GM19043 (cell line): ENCODE data around the gene ELF4.
A peak's percentile ranks its signal among the peaks of the same experiment; 100 is the strongest.

ENCODE experiments used
- ATAC-seq: cut with Tn5 transposase; IDR thresholded peaks from one replicate; pipeline ENCODE4 v1.9.1; 2021; ENCODE audit warnings: low read depth; ENCODE audit not compliant: unreplicated experiment

The ELF4 gene

GRCh38 chrX:130110379-130111219 is at the start of gene ELF4:
Gene ELF4 (minus strand): TSS chrX:130110497. CDS start chrX:130081330, 29,167 bp downstream.
- ATAC-seq: no peak

GRCh38 chrX:130159776-130160175 is 49.5 kb upstream of the ELF4 start:
- ATAC-seq: no peak

- no peak for ATAC-seq
Observed at GRCh38 chrX:130158311-130158710, 48.0 kb upstream of the ELF4 start.

DNA sequence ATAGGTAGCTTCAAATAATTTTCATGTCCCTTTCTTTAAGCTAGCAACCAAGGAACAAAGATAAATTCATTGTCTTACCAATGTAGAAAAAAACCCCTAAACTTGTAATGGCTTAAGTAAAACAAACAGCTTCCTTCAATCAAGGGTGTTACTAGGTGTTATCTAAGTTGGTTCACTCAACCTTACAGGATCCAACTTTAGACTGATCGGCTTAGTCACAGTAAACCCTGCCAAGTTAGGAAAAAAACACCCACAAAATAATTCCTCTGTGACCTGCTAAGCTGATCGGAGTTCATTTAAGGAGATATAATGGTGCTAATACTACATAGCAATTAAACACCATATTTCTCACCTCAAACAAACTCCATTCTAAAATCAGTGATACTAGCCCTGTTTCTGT is 45.3 kb upstream of the ELF4 start:
- no peak for ATAC-seq

- no peak for ATAC-seq
Observed at GRCh38 chrX:130147631-130148030, 37.3 kb upstream of the ELF4 start.

DNA sequence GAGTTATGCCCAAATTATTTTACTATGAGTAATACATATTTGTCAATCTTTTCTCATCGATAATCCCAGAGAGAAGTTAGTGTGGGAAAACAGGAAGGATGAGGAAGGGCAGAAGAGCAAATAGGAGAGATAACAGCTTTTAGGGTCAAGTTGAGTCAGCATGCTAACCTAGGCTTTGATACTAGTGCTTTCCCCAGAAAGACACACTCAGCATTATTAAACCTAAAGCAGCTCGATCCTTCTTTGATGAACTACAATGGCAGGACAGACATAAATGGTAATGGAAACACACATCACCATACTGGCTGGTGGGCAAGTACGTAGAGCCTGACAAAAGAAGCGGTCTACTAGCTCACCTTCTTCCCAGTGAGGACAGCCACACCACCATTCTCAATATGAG is 34.8 kb upstream of the ELF4 start:
- no peak for ATAC-seq

DNA sequence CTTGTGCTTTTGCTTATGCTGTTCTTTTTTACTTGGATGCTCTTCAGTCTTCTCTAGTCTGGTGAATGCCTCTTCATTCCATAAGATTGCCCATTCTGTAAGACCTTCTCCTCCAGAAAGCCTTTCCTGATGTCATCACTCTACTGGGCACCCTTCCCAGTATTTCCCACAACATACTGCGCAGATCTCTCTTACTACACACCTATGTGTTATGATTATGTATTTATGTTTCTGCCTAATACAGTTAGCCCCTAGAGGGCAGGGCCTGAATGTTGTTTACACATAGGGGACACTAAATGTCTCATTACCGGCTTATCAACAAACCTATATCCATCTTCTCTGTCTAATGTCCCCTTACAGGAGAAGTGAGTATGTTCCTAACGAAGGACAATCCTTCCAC is 34.2 kb upstream of the ELF4 start:
- no peak for ATAC-seq

GRCh38 chrX:130139474-130140201 is 29.3 kb upstream of the ELF4 start:
- ATAC-seq: no peak

DNA sequence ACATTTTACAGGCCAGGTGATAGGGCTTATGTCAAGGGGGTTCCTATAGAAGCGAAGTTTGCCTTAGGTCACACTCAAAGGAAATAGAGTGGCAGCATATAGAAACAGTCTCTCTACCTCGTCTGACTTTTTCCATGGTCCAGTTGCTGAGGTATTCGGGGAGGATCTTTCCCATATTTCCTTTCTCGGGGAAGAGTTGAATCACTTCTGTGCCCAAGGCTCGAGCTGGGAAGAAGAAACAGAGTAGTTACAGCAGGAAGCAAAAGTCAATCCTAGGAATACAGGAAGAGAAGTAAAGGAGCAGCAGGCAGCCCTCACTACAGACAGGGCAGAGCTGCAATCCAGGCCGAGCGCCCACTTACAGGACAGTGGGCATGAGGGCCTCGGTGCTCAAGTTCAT is 26.7 kb upstream of the ELF4 start:
- no peak for ATAC-seq

DNA sequence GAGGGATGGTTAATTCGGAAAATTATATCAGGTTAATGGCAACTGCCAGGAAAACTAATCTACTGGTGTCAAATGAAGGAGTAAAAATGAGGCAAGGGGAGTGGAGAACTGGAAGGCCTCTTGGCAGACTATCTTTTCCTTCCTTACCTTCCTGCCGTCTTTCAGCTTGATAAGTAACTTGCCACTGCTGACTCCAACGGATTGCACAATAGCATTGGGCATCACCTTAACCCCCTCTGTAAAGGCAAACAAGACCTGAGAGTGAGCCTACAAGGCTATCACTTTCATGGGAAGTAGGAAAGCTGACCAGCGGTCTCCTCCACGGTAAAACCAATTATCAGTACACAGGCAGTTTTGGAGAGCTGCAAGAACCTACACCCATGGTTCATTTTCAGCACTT is 26.2 kb upstream of the ELF4 start:
- ATAC-seq: no peak

DNA sequence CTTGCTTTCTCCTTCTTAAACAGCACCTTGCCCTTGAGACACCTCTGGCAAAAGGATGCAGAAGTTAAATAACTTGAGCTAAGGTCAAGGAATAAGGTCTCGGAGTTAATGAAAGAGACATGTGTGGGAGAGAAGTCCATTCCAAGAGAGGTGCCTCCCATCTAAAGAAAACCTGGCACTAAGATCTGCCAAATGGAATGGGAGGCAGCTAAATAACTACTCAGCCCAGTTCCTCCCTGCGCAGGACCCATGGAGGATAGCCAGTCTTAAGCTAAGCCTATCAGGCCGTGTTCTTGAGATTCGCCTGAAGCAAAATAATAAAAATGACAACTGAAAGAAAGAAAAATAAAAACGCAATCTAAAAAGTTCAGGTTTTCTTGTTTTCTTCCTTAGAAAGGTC is 20.7 kb upstream of the ELF4 start:
- no peak for ATAC-seq

DNA sequence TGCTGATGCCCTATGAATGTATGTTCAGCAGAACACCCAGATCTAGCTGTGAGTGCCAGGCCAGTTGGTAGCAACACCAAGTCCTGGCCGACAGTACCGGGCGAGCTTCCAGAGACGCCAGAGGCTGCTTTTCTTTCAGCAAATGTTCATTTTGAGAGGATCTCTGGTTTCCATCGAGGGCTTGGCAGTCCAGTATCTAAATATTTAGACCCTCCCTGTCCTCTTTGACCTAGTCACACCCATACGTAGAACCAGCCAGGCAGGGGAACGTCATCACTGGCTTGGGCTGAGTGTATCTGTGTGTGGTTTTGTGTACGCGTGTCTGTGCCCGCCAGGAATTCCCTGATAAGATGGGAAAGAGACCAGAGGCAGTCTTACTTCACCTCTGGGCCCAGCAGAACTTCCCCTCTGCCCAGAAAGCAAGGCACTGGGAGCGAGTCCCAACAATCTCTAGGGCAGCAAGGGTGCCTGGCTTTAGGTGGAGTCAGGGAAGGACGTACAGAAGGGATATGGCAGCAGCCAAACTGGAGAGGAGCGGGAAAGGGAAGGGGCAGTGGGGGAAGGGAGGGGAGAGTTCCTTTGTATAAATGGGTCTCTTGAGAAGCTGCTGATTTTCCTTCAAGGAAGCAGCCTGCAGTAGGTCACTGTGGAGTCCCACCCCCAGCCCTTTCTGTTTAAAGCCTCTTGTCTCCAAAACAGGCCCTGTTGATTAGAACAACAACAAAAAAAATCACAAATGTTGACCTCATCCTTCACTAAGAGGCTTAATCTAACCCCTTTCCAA is 15.0 kb upstream of the ELF4 start:
- ATAC-seq: no peak

DNA sequence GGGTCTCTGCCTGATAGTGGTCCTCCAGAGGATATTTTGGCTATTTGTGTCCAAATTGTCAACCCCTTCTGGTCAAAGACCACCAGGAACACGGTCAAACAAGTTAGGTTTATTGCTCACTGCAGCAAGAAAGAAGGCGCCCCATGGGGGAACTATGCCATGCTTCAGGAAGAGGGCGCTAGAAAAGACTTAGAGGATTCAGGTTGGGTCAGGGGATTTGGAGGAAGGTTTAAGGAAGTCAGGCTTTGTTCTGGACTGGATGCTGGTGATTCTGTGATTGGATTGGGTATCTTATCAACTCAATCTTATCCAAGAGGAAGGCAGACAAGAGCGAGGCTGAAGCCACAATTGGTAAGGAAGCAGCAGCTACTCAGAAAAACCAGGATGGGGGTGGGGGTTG is 14.3 kb upstream of the ELF4 start:
- ATAC-seq: no peak

GRCh38 chrX:130121505-130121800 is 11.2 kb upstream of the ELF4 start:
- ATAC-seq: no peak

DNA sequence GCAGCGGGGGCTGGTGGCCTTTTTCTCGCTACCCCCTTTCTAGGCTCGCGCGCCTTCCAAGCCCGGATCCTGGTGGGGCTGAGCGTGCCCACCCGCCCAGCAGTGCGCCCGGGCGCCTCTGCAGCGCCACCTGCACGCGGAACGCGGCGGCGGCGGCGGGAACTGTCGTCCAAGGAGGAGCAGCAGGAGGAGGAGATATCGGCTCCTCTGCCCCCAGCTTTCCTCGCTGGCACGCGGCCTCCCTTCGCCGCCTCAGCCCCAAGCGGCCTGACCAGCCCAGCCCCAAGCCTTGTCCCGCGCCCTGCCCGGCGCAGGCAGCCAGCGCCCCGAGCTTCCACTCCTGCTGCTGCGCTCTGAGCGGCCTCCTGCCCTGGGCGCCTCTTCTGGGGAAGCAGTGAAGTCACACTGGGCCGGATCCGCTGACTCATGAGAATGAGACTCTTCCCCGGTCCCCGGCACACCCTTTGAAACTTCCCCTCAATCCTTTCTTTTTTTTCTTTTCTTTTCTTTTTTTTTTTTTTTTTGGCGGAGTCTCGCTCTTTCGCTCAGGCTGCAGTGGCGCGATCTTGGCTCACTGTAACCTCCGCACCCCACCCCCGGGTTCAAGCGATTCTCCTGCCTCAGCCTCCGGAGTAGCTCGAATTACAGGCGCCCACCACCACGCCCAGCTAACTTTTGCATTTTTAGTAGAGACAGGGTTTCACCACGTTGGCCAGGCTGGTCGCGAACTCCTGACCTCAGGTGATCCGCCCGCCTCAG is 10.6 kb upstream of the ELF4 start:
- peak; percentile 69 for ATAC-seq

- ATAC-seq: peak; percentile 40
Observed at GRCh38 chrX:130120321-130120731, 10.0 kb upstream of the ELF4 start.

DNA sequence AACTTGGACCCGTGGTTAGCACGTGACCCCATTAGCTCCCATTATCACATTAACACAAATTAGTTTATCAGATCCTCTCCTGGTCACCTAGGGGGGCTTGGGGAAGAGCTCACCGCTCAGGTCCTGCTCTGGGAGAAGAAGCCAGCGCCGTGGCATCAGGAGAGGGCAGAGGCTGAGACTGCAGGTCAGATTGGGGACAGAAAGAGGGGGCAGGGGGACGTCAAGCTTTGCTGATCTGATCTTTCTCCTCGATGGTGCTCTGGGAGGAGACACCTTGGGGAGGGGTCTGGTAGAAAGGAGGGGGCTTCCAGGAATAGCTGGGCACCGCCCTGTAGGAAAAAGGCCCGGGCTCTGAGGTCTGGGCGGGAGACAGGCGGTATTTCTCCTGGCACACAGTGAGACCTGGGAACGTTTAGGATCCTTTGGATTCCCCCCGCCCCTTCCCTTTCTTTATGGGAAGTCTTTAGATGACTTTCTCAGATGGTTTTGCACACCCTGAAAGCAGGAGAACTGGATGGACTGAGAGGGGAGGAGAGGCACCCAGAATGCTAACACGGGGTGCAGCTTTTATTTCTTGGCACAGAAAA is 9.1 kb upstream of the ELF4 start:
- ATAC-seq: no peak

GRCh38 chrX:130118441-130119311 is 8.4 kb upstream of the ELF4 start:
- no peak for ATAC-seq

DNA sequence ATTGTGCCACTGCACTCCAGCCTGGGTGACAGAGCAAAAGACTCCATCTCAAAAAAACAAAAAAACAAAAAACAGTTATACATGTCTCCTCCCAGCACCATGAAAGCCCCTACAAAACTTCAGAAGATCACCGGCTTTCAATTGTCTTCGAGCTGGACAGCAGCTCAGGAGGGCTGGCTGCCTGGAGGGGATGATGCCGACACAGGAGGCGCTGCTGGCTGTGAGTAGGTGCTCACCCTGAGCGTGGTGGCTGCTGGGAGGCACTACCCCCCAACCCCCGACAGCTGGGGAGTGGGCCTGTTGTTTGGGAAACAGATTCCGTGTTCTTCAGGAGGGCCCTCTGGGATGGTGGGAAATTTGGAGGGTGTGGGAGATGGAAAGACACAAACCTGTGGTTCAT is 6.9 kb upstream of the ELF4 start:
- ATAC-seq: no peak
